H1 (cell line): ENCODE data around the gene DRAM2. TPM values are rescaled to one million over a fixed set of nuclear protein-coding genes. Genes with fewer than 3 reads are reported as not detected.

Experiments
- ASH2L ChIP-seq: fragments of 200-600, 300-600 bp; sonication (generic); IDR thresholded peaks from one replicate; pipeline ENCODE4 v1.7.1; 2017; ENCODE audit warnings: low read length
- BCL11A ChIP-seq, 2 experiments: IDR thresholded peaks; one replicate each; pipeline ENCODE4 v1.6.1; 2011; ENCODE audit warnings: low read depth in 2 of 2, low read length in 2 of 2, mild to moderate bottlenecking in 2 of 2
- BRCA1 ChIP-seq: IDR thresholded peaks from 2 replicates; pipeline ENCODE4 v1.6.1; 2012; ENCODE audit warnings: low read depth, low read length, improper control_type of control experiment
- CBX8 ChIP-seq: fragments of 300-800, 300-1000 bp; sonication (generic); IDR thresholded peaks from 2 replicates; pipeline ENCODE4 v1.7.1; 2016; ENCODE audit warnings: low read depth, low read length, borderline replicate concordance
- CEBPB ChIP-seq: IDR thresholded peaks from 2 replicates; pipeline ENCODE4 v1.6.1; 2012; ENCODE audit warnings: low read depth, low read length
- CREB1 ChIP-seq: IDR thresholded peaks from 2 replicates; pipeline ENCODE4 v1.6.1; 2012; ENCODE audit warnings: inconsistent platforms
- CTBP2 ChIP-seq: IDR thresholded peaks from 2 replicates; pipeline ENCODE4 v1.7.0; 2011; ENCODE audit warnings: borderline replicate concordance, mild to moderate bottlenecking, moderate library complexity, mixed read lengths, low read length; ENCODE audit not compliant: insufficient read depth, insufficient read length
- CTCF ChIP-seq, 3 experiments: IDR thresholded peaks; 1 replicate in 2 of 3; 2 replicates in 1 of 3; pipeline versions ENCODE4 v1.5.1 to v1.6.1; 2011; ENCODE audit warnings: low read length in 3 of 3, mild to moderate bottlenecking in 3 of 3, inconsistent platforms in 2 of 3, low read depth in 1 of 3, moderate library complexity in 1 of 3; ENCODE audit not compliant: insufficient read depth in 1 of 3; ENCODE audit errors: control extremely low read depth in 1 of 3
- E2F6 ChIP-seq: IDR thresholded peaks from 2 replicates; pipeline ENCODE4 v1.6.1; 2012; ENCODE audit warnings: inconsistent platforms
- EGR1 ChIP-seq: IDR thresholded peaks from 2 replicates; pipeline ENCODE4 v1.6.1; 2011; ENCODE audit warnings: low read depth, low read length, borderline replicate concordance
- EP300 ChIP-seq, 2 experiments: IDR thresholded peaks; 1 replicate in 1 of 2; 2 replicates in 1 of 2; pipeline ENCODE4 v1.6.1; 2011 to 2012; ENCODE audit warnings: low read depth in 2 of 2, low read length in 2 of 2, mild to moderate bottlenecking in 2 of 2, borderline replicate concordance in 1 of 2, inconsistent platforms in 1 of 2, moderate library complexity in 1 of 2
- JUN ChIP-seq: IDR thresholded peaks from 2 replicates; pipeline ENCODE4 v1.6.1; 2011; ENCODE audit warnings: low read depth, mild to moderate bottlenecking, improper control_type of control experiment, low read length
- JUND ChIP-seq: IDR thresholded peaks from 2 replicates; pipeline ENCODE4 v1.6.1; 2011; ENCODE audit warnings: mild to moderate bottlenecking, improper control_type of control experiment, low read length
- KDM4A ChIP-seq: IDR thresholded peaks from one replicate; pipeline ENCODE4 v1.7.1; 2012; ENCODE audit warnings: low read depth, mild to moderate bottlenecking, moderate library complexity, low read length, inconsistent platforms; ENCODE audit not compliant: severe bottlenecking
- POLR2AphosphoS5 ChIP-seq: IDR thresholded peaks from 2 replicates; pipeline ENCODE4 v1.6.1; 2011; ENCODE audit warnings: low read depth, low read length
- SP2 ChIP-seq: IDR thresholded peaks from 2 replicates; pipeline ENCODE4 v1.6.1; 2012; ENCODE audit warnings: mild to moderate bottlenecking, low read length, inconsistent platforms
- SRF ChIP-seq: IDR thresholded peaks from 2 replicates; pipeline ENCODE4 v1.6.1; 2011; ENCODE audit warnings: mild to moderate bottlenecking, low read depth, low read length, moderate library complexity
- TAF1 ChIP-seq: IDR thresholded peaks from 2 replicates; pipeline ENCODE4 v1.6.1; 2011; ENCODE audit warnings: mild to moderate bottlenecking, low read depth, low read length
- USF2 ChIP-seq: IDR thresholded peaks from 2 replicates; pipeline ENCODE4 v1.6.1; 2011; ENCODE audit warnings: low read length, improper control_type of control experiment
- YY1 ChIP-seq: IDR thresholded peaks from 2 replicates; pipeline ENCODE4 v1.6.1; 2011; ENCODE audit warnings: low read depth, mild to moderate bottlenecking, low read length
- ZNF274 ChIP-seq: IDR thresholded peaks from 2 replicates; pipeline ENCODE4 v1.7.0; 2012; ENCODE audit warnings: low read length, borderline replicate concordance; ENCODE audit errors: extremely low read depth
- polyA plus RNA-seq, 7 experiments: library from polyadenylated mRNA; depleted of rRNA in 3 of 7; stranded (reverse) in 5 of 7; unstranded in 2 of 7; fragments of >200 nt in 5 of 7; fragments of 200-250 nt in 2 of 7; gene quantifications; 1 replicate in 5 of 7; 2 replicates in 1 of 7; 4 replicates in 1 of 7; pipeline versions ENCODE4 v1.2.1 to v1.2.3, GENCODE V29; 2011 to 2013; ENCODE audit warnings: missing spikeins in 2 of 7, mixed read lengths in 2 of 7
- total RNA-seq: library from RNA; stranded (reverse); fragmentation: NEBNext Ultra II Directional; extraction: Animal tissue kit (Norgen Biotek cat#: 25700); gene quantifications from 2 replicates; pipeline ENCODE4 v1.2.1, GENCODE V29; 2021

Gene DRAM2
- total and polyA plus RNA-seq, 2 of the 8 experiments (the other 6 are each of a cell fraction or from before 2014, with no cell fraction given): 35.2 to 68.2 TPM

GRCh38 chr1:111139956-111140679 is at the start of gene DRAM2, which contains the start of gene CEPT1 (continued):
- TF ChIP-seq CTCF (IDR thresholded peaks at IDR 0.05; ENCODE audit: control extremely low read depth in 1 of 3, insufficient read depth in 1 of 3, low read depth in 1 of 3, low read length in 3 of 3) (no peak), POLR2AphosphoS5 (peak; percentile 79; the same call in 1 of the 2 replicates), ASH2L (peak; percentile 66), YY1 (no peak), USF2 (no peak), BRCA1 (no peak), EGR1 (no peak), CREB1 (peak; percentile 14; the same call in 1 of the 2 replicates), E2F6 (no peak), JUND (no peak), CEBPB (no peak), TAF1 (peak; percentile 83), SP2 (no peak), CBX8 (no peak), SRF (no peak), EP300 (IDR thresholded peaks at IDR 0.05; ENCODE audit: borderline replicate concordance in 1 of 2, low read depth in 2 of 2, low read length in 2 of 2) (no peak), CTBP2 (no peak), JUN (no peak), ZNF274 (no peak), KDM4A (peak; percentile 63), BCL11A (IDR thresholded peaks at IDR 0.05; ENCODE audit: low read depth in 2 of 2, low read length in 2 of 2) (no peak)
